MCF 10A (cell line): Measurements from ENCODE around the gene SNX10. TPM values are rescaled to one million over a fixed set of nuclear protein-coding genes. Genes with fewer than 3 reads are reported as not detected.

Source experiments
- BruUV-seq: library from RNA; stranded (reverse); fragments of 400-500 nt; replicated peaks from 2 replicates; lab custom pipeline; 2021; lab: Mats Ljungman, UMichigan
- CTCF ChIA-PET: fragments of 300-600 bp; sonication (Branson Sonifier 250); formaldehyde crosslinking; extraction: SDS; loops from one replicate; lab custom pipeline; 2021; ENCODE audit warnings: antibody characterized with exemption, inconsistent platforms; lab: Yijun Ruan, JAX
- POLR2A ChIA-PET: fragments of 300-600, 350-650 bp; sonication (Branson Sonifier 250); formaldehyde crosslinking; extraction: SDS; loops from one replicate; lab custom pipeline; 2020; ENCODE audit warnings: antibody characterized with exemption, inconsistent platforms; lab: Yijun Ruan, JAX
- DNase-seq: peaks from one replicate; pipeline ENCODE4 v3.0.0-alpha.2; 2018; ENCODE audit not compliant: unreplicated experiment
- H3K27ac Mint-ChIP-seq: one replicate; pipeline ENCODE4 v1.8.0; 2022; ENCODE audit warnings: mild to moderate bottlenecking, low read depth, mixed read lengths; ENCODE audit not compliant: unreplicated experiment
- H3K27me3 Mint-ChIP-seq: one replicate; pipeline ENCODE4 v1.8.0; 2022; ENCODE audit warnings: mixed read lengths; ENCODE audit not compliant: insufficient read depth, unreplicated experiment
- H3K36me3 Mint-ChIP-seq: one replicate; pipeline ENCODE4 v1.8.0; 2022; ENCODE audit warnings: mild to moderate bottlenecking, moderate library complexity, mixed read lengths; ENCODE audit not compliant: insufficient read depth, unreplicated experiment
- H3K4me1 Mint-ChIP-seq: one replicate; pipeline ENCODE4 v1.8.0; 2022; ENCODE audit warnings: mixed read lengths; ENCODE audit not compliant: insufficient read depth, unreplicated experiment
- H3K4me3 Mint-ChIP-seq: one replicate; pipeline ENCODE4 v1.8.0; 2022; ENCODE audit warnings: mild to moderate bottlenecking, moderate library complexity, mixed read lengths; ENCODE audit not compliant: unreplicated experiment
- H3K9me3 Mint-ChIP-seq: one replicate; pipeline ENCODE4 v1.8.0; 2022; ENCODE audit warnings: mixed read lengths; ENCODE audit not compliant: unreplicated experiment
- CTCF ChIP-seq: fragments of 200-600 bp; IDR thresholded peaks from one replicate; pipeline ENCODE4 v1.8.0; 2022; ENCODE audit warnings: antibody characterized with exemption, mild to moderate bottlenecking; ENCODE audit not compliant: unreplicated experiment
- intact Hi-C: fragments of 100-400 bp; cut with micrococcal nuclease; formaldehyde crosslinking; loops from 2 replicates; pipeline ENCODE4 v1.14.1; 2022
- total RNA-seq: library from RNA; stranded (reverse); gene quantifications from 2 replicates; pipeline ENCODE4 v1.2.3, GENCODE V29; 2022

SNX10 gene
- total RNA-seq, 1 experiment from 2014 or later = 7.1 TPM

DNA sequence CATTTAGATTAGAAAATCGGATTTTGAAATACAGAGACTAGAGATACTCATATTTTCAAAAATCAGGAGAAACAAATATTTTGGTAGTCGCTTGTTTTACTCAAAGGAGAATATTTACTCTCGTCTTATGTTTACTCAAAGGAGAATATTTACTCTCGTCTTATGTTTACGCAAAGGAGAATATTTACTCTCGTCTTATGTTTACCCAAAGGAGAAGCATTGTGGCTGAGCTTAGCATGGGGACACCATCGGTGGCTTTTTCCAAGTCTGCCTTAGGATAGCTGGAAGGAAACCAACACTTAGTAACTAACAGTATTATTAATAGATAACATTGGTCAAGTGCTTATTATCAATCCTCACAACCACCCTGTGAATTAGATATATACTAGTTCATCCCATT is 71.8 kb downstream of the SNX10 start:
- ChIA-PET POLR2A (interaction anchor here (3.9 kb wide), 1 partner anchor 470 kb away, joined by 18 read pairs; no protein-coding TSS in a partner anchor), CTCF (interaction anchor here (0.6 to 6.1 kb wide), 14 partner anchors 10 to 799 kb away, joined by 3 to 183 read pairs (median 4); no protein-coding TSS in a partner anchor)
- no peaks in the 10 kb centered on the region for H3K36me3 Mint-ChIP-seq
- no peak overlapping the region for H3K4me3 Mint-ChIP-seq
- intact Hi-C loops = no loop called here
- no peak overlapping the region for H3K27ac Mint-ChIP-seq
- H3K27me3 Mint-ChIP-seq = no peaks in the 10 kb centered on the region
- H3K4me1 Mint-ChIP-seq = no peaks in the 10 kb centered on the region
- no peak for DNase-seq
- no TSS peak for BruUV-seq
- H3K9me3 Mint-ChIP-seq = no peaks in the 10 kb centered on the region
- TF ChIP-seq CTCF = no peak

DNA sequence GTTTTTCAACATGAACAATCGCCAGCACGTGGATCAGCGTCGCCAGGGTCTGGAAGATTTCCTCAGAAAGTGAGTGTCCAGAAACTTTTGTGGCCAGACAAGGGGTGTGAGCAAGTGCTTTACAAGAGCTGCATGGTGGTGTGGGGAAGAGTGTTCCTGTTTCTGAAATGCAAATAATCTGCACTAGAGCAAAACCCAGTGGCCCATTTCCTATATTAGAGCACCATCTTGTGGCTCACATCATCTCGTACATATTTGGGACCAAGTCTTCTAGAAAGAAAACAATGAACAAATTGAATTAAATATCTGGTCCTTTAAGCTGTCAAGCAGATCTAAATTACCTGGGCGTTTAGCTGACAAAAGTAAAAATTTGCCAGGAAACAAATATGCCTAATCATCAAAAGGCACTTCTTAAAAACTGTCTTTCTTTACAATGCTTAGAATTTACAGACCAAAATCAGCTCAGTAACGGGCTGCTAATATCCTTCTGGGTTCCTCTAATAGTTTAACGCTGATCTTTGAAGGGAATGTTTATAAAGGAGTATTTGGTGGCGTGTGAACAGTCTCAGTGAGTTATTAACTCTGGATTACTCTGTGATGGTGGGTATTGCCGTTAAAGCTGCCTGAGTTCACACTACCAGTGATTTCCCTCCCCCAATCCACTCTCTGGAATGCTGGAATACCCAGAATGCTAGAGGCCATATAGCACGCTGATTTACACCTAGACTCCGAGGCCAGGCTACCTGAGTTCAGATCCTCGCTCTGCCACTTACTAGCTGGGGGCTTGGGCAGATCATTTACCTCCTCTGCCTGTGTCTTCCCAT is 73.6 kb downstream of the SNX10 start:
- TF ChIP-seq CTCF = peak; percentile 82
- ChIA-PET POLR2A (interaction anchor here (0.7 to 3.9 kb wide), 16 partner anchors 70 to 794 kb away, joined by 3 to 18 read pairs (median 4); partner anchors contain the start of genes HNRNPA2B1, NFE2L3 and SNX10), CTCF (interaction anchor here (0.5 to 6.1 kb wide), 70 partner anchors 9 to 1241 kb away, joined by 3 to 183 read pairs (median 4); partner anchors contain the start of genes CBX3 and NFE2L3)
- DNase-seq = peak; percentile 72
- Mint-ChIP-seq H3K27me3 (no peaks in the 10 kb centered on the region), H3K4me3 (no peak overlapping the region), H3K27ac (no peak overlapping the region), H3K9me3 (no peaks in the 10 kb centered on the region), H3K36me3 (no peaks in the 10 kb centered on the region), H3K4me1 (no peaks in the 10 kb centered on the region)
- BruUV-seq = no TSS peak
- intact Hi-C loops = loop anchor here (1.0 to 5.0 kb wide), 6 partner anchors 73 to 473 kb away; partner anchors contain the start of gene SNX10

DNA sequence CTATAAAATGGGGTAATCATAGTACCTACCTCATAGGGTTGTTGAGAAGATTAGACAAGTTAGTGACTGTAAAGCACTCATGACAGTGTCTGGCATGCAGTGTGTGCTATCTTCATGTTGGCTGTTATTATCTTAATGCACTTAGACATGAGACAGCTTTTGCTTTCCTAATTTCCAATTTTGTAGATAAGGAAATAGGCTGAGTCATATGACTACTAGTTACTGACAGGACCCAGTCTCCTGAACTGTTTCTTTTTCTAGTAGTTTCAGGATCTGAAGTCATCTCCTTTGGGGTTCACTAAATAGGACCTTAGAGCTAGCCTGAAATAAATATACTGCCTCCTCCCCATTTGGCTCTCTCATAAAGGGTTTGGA is 74.2 kb downstream of the SNX10 start:
- intact Hi-C loops = loop anchor here (1.0 to 5.0 kb wide), 6 partner anchors 74 to 474 kb away; partner anchors contain the start of gene SNX10
- ChIA-PET CTCF (interaction anchor here (0.5 to 6.1 kb wide), 52 partner anchors 9 to 989 kb away, joined by 3 to 183 read pairs (median 4); partner anchors contain the start of genes CBX3 and NFE2L3), POLR2A (interaction anchor here (0.9 to 3.9 kb wide), 11 partner anchors 70 to 793 kb away, joined by 3 to 18 read pairs (median 4); partner anchors contain the start of genes HNRNPA2B1 and NFE2L3)
- TF ChIP-seq CTCF = no peak
- BruUV-seq = no TSS peak
- H3K27me3 Mint-ChIP-seq = no peaks in the 10 kb centered on the region
- H3K27ac Mint-ChIP-seq = no peak overlapping the region
- no peaks in the 10 kb centered on the region for H3K36me3 Mint-ChIP-seq
- no peaks in the 10 kb centered on the region for H3K4me1 Mint-ChIP-seq
- H3K9me3 Mint-ChIP-seq = no peaks in the 10 kb centered on the region
- H3K4me3 Mint-ChIP-seq = no peak overlapping the region
- no peak for DNase-seq

DNA sequence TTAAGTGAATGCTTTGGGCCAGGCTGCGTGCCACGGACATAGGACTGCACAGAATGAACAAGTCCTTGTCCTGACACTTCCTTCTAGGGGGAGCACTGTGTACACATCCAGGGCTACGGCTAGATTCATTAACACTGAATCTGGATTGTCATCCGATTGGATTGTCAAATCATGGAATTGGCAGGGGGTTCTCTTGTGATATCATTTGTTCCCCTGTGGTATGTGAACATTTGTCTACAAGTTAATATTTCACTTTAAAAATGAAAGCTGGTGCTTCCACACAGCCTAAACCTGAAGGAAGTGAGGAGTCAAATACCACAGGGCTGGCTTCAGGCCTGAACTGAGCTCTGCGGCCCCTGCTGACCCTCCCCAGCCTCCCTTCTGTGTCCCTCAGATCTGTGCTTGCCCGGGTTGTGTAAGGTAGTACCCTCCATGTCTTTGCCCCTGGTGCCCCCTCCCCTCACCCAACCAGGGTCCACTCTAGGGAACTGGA is 75.6 kb downstream of the SNX10 start:
- DNase-seq = no peak
- BruUV-seq = no TSS peak
- H3K4me1 Mint-ChIP-seq = no peaks in the 10 kb centered on the region
- ChIA-PET CTCF (interaction anchor here (0.8 to 6.1 kb wide), 4 partner anchors 169 to 472 kb away, joined by 3 to 183 read pairs (median 26); no protein-coding TSS in a partner anchor), POLR2A (interaction anchor here (3.9 kb wide), 1 partner anchor 474 kb away, joined by 18 read pairs; no protein-coding TSS in a partner anchor)
- intact Hi-C loops = loop anchor here (5.0 kb wide), 2 partner anchors 75 to 290 kb away; partner anchors contain the start of gene SNX10
- no peaks in the 10 kb centered on the region for H3K9me3 Mint-ChIP-seq
- TF ChIP-seq CTCF = no peak
- no peaks in the 10 kb centered on the region for H3K27me3 Mint-ChIP-seq
- H3K4me3 Mint-ChIP-seq = no peak overlapping the region
- H3K27ac Mint-ChIP-seq = no peak overlapping the region
- H3K36me3 Mint-ChIP-seq = no peaks in the 10 kb centered on the region
